ENCODE measurements around the gene SLC5A3.

- TF ChIP-seq POLR2A (IDR thresholded peaks at IDR 0.05; ENCODE audit: extremely low read depth, insufficient read length) (no peak), CTCF (IDR thresholded peaks at IDR 0.05; ENCODE audit: low read depth, low read length) (no peak), MAX (IDR thresholded peaks at IDR 0.05; ENCODE audit: low read depth, low read length) (no peak)
These were observed 21.2 kb upstream of the SLC5A3 start for GRCh38 chr21:34052171-34052570.
